Activated naive CD4-positive, alpha-beta T cell treated with anti-CD3 and anti-CD28 coated beads, Interleukin-2, amount 50 U/mL, for 72 hours (primary cell): ENCODE results near the gene GNG12. TPM values are rescaled to one million over a fixed set of nuclear protein-coding genes. Genes with fewer than 3 reads are reported as not detected.

ENCODE experiments used
- ATAC-seq, 2 donors: fragments of 150-1000 bp; cut with Tn5 transposase; 2 replicates each; pipeline ENCODE4 v1.10.0; 2021; ENCODE audit warnings: mild to moderate bottlenecking in 2 of 2, moderate library complexity in 2 of 2
- DNase-seq, 2 donors: peaks; one replicate each; pipeline ENCODE4 v3.0.0; 2021 to 2022; ENCODE audit warnings: low spot score in 2 of 2
- H3K27ac Mint-ChIP-seq, 2 donors: one replicate each; pipeline ENCODE4 v1.8.0; 2022; ENCODE audit warnings: mild to moderate bottlenecking in 2 of 2, mixed read lengths in 2 of 2
- H3K36me3 Mint-ChIP-seq, 2 donors: one replicate each; pipeline ENCODE4 v1.8.0; 2022; ENCODE audit warnings: mixed read lengths in 2 of 2
- H3K9me3 Mint-ChIP-seq, 2 donors: one replicate each; pipeline ENCODE4 v1.8.0; 2022; ENCODE audit warnings: mixed read lengths in 2 of 2
- total RNA-seq, 2 donors: library from RNA; stranded (reverse); gene quantifications; one replicate each; pipeline ENCODE4 v1.2.3, GENCODE V29; 2022

The GNG12 gene
- total RNA-seq, 2 donors from 2014 or later: 0.23 TPM; not detected in 1

GRCh38 chr1:67722292-67722944 is 110.8 kb downstream of the GNG12 start:
- no peak for ATAC-seq
- no peak for DNase-seq

GRCh38 chr1:67721650-67722291 is 111.5 kb downstream of the GNG12 start:
- DNase-seq (no peak), ATAC-seq (no peak)
- Mint-ChIP-seq H3K27ac (no peak overlapping the region), H3K36me3 (no peaks in the 10 kb centered on the region), H3K9me3 (no peaks in the 10 kb centered on the region)

More at GRCh38 chr1:67722292-67722944, 110.8 kb downstream of the GNG12 start:
- Mint-ChIP-seq H3K27ac (no peak overlapping the region), H3K9me3 (no peaks in the 10 kb centered on the region), H3K36me3 (no peaks in the 10 kb centered on the region)

- no peak overlapping the region for H3K27ac Mint-ChIP-seq
- ATAC-seq (no peak), DNase-seq (no peak)
- no peaks in the 10 kb centered on the region for H3K36me3 Mint-ChIP-seq
- no peaks in the 10 kb centered on the region for H3K9me3 Mint-ChIP-seq
Observed at GRCh38 chr1:67721112-67721511, 112.2 kb downstream of the GNG12 start.

- H3K36me3 Mint-ChIP-seq: no peaks in the 10 kb centered on the region
- no peak for DNase-seq
- no peaks in the 10 kb centered on the region for H3K9me3 Mint-ChIP-seq
- ATAC-seq: no peak
- H3K27ac Mint-ChIP-seq: no peak overlapping the region
Observed at GRCh38 chr1:67719329-67720196, 113.7 kb downstream of the GNG12 start.

- no peak for DNase-seq
- Mint-ChIP-seq H3K36me3 (no peaks in the 10 kb centered on the region), H3K9me3 (no peaks in the 10 kb centered on the region), H3K27ac (no peak overlapping the region)
- ATAC-seq: no peak
Observed at GRCh38 chr1:67717876-67718275, 115.4 kb downstream of the GNG12 start.

- Mint-ChIP-seq H3K9me3 (no peaks in the 10 kb centered on the region), H3K36me3 (no peaks in the 10 kb centered on the region), H3K27ac (no peak overlapping the region)
- ATAC-seq (no peak), DNase-seq (no peak)
Observed at GRCh38 chr1:67716800-67717199, 116.5 kb downstream of the GNG12 start.

GRCh38 chr1:67715819-67716218 is 117.4 kb downstream of the GNG12 start:
- ATAC-seq: no peak
- Mint-ChIP-seq H3K27ac (no peak overlapping the region), H3K36me3 (no peaks in the 10 kb centered on the region), H3K9me3 (no peaks in the 10 kb centered on the region)
- no peak for DNase-seq

- Mint-ChIP-seq H3K36me3 (no peaks in the 10 kb centered on the region), H3K27ac (no peak overlapping the region), H3K9me3 (no peaks in the 10 kb centered on the region)
- DNase-seq (no peak), ATAC-seq (peak in 1 of 2 donors; percentile 39)
Observed at GRCh38 chr1:67713057-67713846, 120.0 kb downstream of the GNG12 start.

- Mint-ChIP-seq H3K36me3 (no peaks in the 10 kb centered on the region), H3K27ac (no peak overlapping the region), H3K9me3 (no peaks in the 10 kb centered on the region)
- ATAC-seq (no peak), DNase-seq (no peak)
Observed at GRCh38 chr1:67711855-67712212, 121.4 kb downstream of the GNG12 start.

GRCh38 chr1:67711158-67711854 is 122.0 kb downstream of the GNG12 start:
- no peak for ATAC-seq
- H3K36me3 Mint-ChIP-seq: no peaks in the 10 kb centered on the region
- H3K27ac Mint-ChIP-seq: no peak overlapping the region
- DNase-seq: no peak
- no peaks in the 10 kb centered on the region for H3K9me3 Mint-ChIP-seq

GRCh38 chr1:67710417-67710816 is 122.8 kb downstream of the GNG12 start:
- no peak for DNase-seq
- ATAC-seq: no peak
- H3K36me3 Mint-ChIP-seq: no peaks in the 10 kb centered on the region
- H3K9me3 Mint-ChIP-seq: no peaks in the 10 kb centered on the region
- no peak overlapping the region for H3K27ac Mint-ChIP-seq

GRCh38 chr1:67708606-67709005 is 124.7 kb downstream of the GNG12 start:
- ATAC-seq (no peak), DNase-seq (no peak)
- H3K9me3 Mint-ChIP-seq: no peaks in the 10 kb centered on the region
- H3K27ac Mint-ChIP-seq: no peak overlapping the region
- H3K36me3 Mint-ChIP-seq: no peaks in the 10 kb centered on the region

GRCh38 chr1:67705735-67706453 is 127.4 kb downstream of the GNG12 start:
- no peak overlapping the region for H3K27ac Mint-ChIP-seq
- no peak for DNase-seq
- no peaks in the 10 kb centered on the region for H3K9me3 Mint-ChIP-seq
- ATAC-seq: no peak
- no peaks in the 10 kb centered on the region for H3K36me3 Mint-ChIP-seq

- Mint-ChIP-seq H3K36me3 (no peaks in the 10 kb centered on the region), H3K9me3 (no peaks in the 10 kb centered on the region), H3K27ac (no peak overlapping the region)
- DNase-seq: no peak
- ATAC-seq: no peak
Observed at GRCh38 chr1:67704351-67704750, 128.9 kb downstream of the GNG12 start.

GRCh38 chr1:67701876-67702275 is 131.4 kb downstream of the GNG12 start:
- Mint-ChIP-seq H3K9me3 (no peaks in the 10 kb centered on the region), H3K27ac (no peak overlapping the region), H3K36me3 (no peaks in the 10 kb centered on the region)
- ATAC-seq (no peak), DNase-seq (no peak)
